ENCODE data around the gene KLF16.

Gene KLF16

GRCh38 chr19:1822210-1822609 lies 41.2 kb downstream of the KLF16 start:
- Histone ChIP-seq H3F3A (ENCODE audit: insufficient read depth, low read length) (no peaks in the 10 kb centered on the region), H3K27ac (ENCODE audit: low read length) (no peak overlapping the region), H3K9me2 (replicated peaks; ENCODE audit: insufficient read depth, low read length) (no peaks in the 10 kb centered on the region), H3K36me3 (replicated peaks; ENCODE audit: insufficient read depth, low read length) (peaks cover 5% of the 10 kb centered on the region), H3K4me3 (ENCODE audit: low read length) (no peak overlapping the region), H3K4me2 (ENCODE audit: low read depth, low read length) (no peak overlapping the region), H3K79me2 (ENCODE audit: low read length) (peaks cover 18% of the 10 kb centered on the region), H3K4me1 (ENCODE audit: low read length) (no peaks in the 10 kb centered on the region), H4K20me1 (ENCODE audit: insufficient read depth, low read length) (no peaks in the 10 kb centered on the region), H3K9me3 (replicated peaks; ENCODE audit: insufficient read depth, low read length) (no peaks in the 10 kb centered on the region), H3K27me3 (replicated peaks; ENCODE audit: insufficient read depth, low read length) (no peaks in the 10 kb centered on the region), H3K9ac (ENCODE audit: low read length) (no peak overlapping the region), H2AFZ (ENCODE audit: low read length) (no peak overlapping the region)
- no peak for DNase-seq
- no peak for TF ChIP-seq EZH2phosphoT487 (IDR thresholded peaks at IDR 0.05; ENCODE audit: low read length)
- no peak for TF ChIP-seq CTCF (IDR thresholded peaks at IDR 0.05; ENCODE audit: low read length)
- TF ChIP-seq EZH2 (optimal IDR thresholded peaks at IDR 0.05; ENCODE audit: low read depth, low read length), result no peak

DNA sequence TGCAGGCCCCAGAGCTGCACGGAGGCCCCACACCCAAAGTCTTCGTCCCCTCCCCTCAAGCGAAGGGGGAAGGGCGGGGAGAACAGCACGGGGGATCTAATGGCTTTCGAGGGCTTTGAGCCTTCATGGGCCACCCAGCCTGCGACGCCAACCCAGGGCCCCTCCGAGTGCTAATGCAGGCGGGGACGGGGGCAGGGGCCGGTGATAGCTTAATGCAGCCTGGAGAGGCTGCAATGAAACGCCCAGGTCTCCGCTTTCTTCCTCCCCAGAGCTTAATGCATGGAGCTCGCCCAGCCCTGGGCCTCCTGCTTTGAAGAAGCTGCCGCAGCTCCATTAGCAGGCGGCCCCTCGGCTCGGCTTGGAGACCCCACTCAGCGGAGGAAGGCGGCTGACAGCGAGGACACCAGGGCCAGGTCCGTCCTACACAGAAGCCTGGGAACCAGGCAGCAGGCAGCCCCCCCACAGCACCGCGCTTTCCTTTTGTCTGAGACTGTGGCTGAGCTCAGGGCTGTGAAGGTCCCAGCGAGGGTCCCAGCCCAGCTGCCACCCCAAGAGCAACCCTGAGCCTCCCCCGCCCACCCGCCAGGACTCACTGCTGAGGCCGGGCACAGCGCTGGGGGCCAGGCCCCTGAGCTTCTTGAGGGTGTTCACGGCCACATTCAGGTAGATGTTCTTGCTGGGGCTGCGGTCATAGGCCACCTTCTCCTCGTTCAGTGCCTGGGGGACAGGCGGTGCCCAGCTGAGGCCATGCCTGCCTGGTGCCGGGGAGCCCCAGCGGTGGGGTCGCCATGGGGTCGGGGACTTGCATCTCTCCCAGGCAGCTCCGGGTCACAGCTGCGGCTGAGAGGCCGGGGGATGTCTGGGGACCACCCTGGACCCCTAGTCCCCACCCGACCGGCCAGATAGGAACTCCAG lies 43.8 kb downstream of the KLF16 start:
- no peak for DNase-seq
- Histone ChIP-seq H3K27me3 (replicated peaks; ENCODE audit: insufficient read depth, low read length) (no peaks in the 10 kb centered on the region), H3K4me3 (ENCODE audit: low read length) (no peak overlapping the region), H3K79me2 (ENCODE audit: low read length) (peaks cover 11% of the 10 kb centered on the region), H3K36me3 (replicated peaks; ENCODE audit: insufficient read depth, low read length) (peaks cover 10% of the 10 kb centered on the region), H3K9me3 (replicated peaks; ENCODE audit: insufficient read depth, low read length) (no peaks in the 10 kb centered on the region), H4K20me1 (ENCODE audit: insufficient read depth, low read length) (no peaks in the 10 kb centered on the region), H2AFZ (ENCODE audit: low read length) (no peak overlapping the region), H3F3A (ENCODE audit: insufficient read depth, low read length) (no peaks in the 10 kb centered on the region), H3K9ac (ENCODE audit: low read length) (no peak overlapping the region), H3K4me2 (ENCODE audit: low read depth, low read length) (no peak overlapping the region), H3K4me1 (ENCODE audit: low read length) (no peaks in the 10 kb centered on the region), H3K9me2 (replicated peaks; ENCODE audit: insufficient read depth, low read length) (no peaks in the 10 kb centered on the region), H3K27ac (ENCODE audit: low read length) (no peak overlapping the region)
- TF ChIP-seq EZH2 (optimal IDR thresholded peaks at IDR 0.05; ENCODE audit: low read depth, low read length) (no peak), EZH2phosphoT487 (IDR thresholded peaks at IDR 0.05; ENCODE audit: low read length) (no peak), CTCF (IDR thresholded peaks at IDR 0.05; ENCODE audit: low read length) (no peak)

DNA sequence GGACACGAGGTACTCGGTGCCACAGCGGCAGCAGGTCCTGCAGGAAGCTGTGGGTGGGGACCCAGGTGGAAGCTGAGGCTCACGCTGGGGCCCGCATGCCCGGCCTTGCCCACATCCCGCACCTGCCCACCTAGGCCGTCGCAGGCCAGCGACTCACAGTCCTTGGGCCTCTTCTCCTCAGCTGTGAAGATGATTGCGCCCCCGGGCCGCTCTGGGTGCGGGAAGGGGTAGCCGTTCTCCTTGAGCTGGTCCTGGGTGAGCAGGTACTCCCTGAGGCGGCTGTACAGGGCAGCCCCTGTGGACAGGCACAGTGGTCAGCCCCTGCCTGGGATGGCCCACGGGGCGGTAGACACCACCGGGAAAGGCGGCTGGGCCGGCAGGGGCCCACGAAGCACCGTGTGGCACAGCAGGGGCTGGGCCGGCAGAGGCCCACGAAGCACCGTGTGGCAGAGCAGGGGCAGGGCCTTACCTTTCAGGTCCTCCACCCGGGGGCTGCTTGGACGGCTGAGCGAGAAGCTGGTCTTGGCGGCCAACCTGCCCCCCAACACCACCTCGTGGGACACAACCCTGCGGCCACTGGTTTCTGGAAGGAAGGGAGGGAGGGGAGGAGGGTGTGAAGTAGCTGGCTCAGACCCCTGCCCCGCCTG lies 44.7 kb downstream of the KLF16 start:
- no peaks in the 10 kb centered on the region for H3K9me2 ChIP-seq (replicated peaks; ENCODE audit: insufficient read depth, low read length)
- H3F3A ChIP-seq (ENCODE audit: insufficient read depth, low read length), result no peaks in the 10 kb centered on the region; the same call in 1 of the 2 replicates
- H3K4me1 ChIP-seq (ENCODE audit: low read length), result peaks cover 2% of the 10 kb centered on the region; the same call in 1 of the 2 replicates
- no peak overlapping the region for H3K4me3 ChIP-seq (ENCODE audit: low read length)
- no peak overlapping the region for H2AFZ ChIP-seq (ENCODE audit: low read length)
- no peak overlapping the region for H3K4me2 ChIP-seq (ENCODE audit: low read depth, low read length)
- TF ChIP-seq EZH2phosphoT487 (IDR thresholded peaks at IDR 0.05; ENCODE audit: low read length) (no peak), EZH2 (optimal IDR thresholded peaks at IDR 0.05; ENCODE audit: low read depth, low read length) (no peak), CTCF (IDR thresholded peaks at IDR 0.05; ENCODE audit: low read length) (no peak)
- DNase-seq, result no peak
- no peak overlapping the region for H3K27ac ChIP-seq (ENCODE audit: low read length)
- no peaks in the 10 kb centered on the region for H3K9me3 ChIP-seq (replicated peaks; ENCODE audit: insufficient read depth, low read length)
- H3K36me3 ChIP-seq (replicated peaks; ENCODE audit: insufficient read depth, low read length), result peaks cover 10% of the 10 kb centered on the region
- no peak overlapping the region for H3K9ac ChIP-seq (ENCODE audit: low read length)
- peaks cover 3% of the 10 kb centered on the region; the same call in 1 of the 2 replicates for H3K79me2 ChIP-seq (ENCODE audit: low read length)
- no peaks in the 10 kb centered on the region for H4K20me1 ChIP-seq (ENCODE audit: insufficient read depth, low read length)
- H3K27me3 ChIP-seq (replicated peaks; ENCODE audit: insufficient read depth, low read length), result no peaks in the 10 kb centered on the region

Data from MM.1S (cell line).